Measurements from ENCODE around the gene BRSK2.

The BRSK2 gene

GRCh38 chr11:1454576-1454975 is 64.8 kb downstream of the BRSK2 start:
- Histone ChIP-seq H2AFZ (ENCODE audit: low read length) (no peak overlapping the region), H3K9ac (ENCODE audit: low read length) (no peak overlapping the region), H3K9me3 (replicated peaks; ENCODE audit: insufficient read depth, low read length) (no peaks in the 10 kb centered on the region), H4K20me1 (ENCODE audit: insufficient read depth, low read length) (no peaks in the 10 kb centered on the region), H3K4me2 (ENCODE audit: low read depth, low read length) (no peak overlapping the region), H3K4me1 (ENCODE audit: low read length) (no peaks in the 10 kb centered on the region), H3K4me3 (ENCODE audit: low read length) (no peak overlapping the region), H3K36me3 (replicated peaks; ENCODE audit: insufficient read depth, low read length) (no peaks in the 10 kb centered on the region), H3K79me2 (ENCODE audit: low read length) (no peaks in the 10 kb centered on the region), H3K9me2 (replicated peaks; ENCODE audit: insufficient read depth, low read length) (no peaks in the 10 kb centered on the region), H3K27ac (ENCODE audit: low read length) (no peak overlapping the region), H3F3A (ENCODE audit: insufficient read depth, low read length) (no peaks in the 10 kb centered on the region), H3K27me3 (replicated peaks; ENCODE audit: insufficient read depth, low read length) (peaks cover 41% of the 10 kb centered on the region)
- TF ChIP-seq EZH2 (optimal IDR thresholded peaks at IDR 0.05; ENCODE audit: low read depth, low read length) = no peak
- TF ChIP-seq CTCF (IDR thresholded peaks at IDR 0.05; ENCODE audit: low read length) = no peak
- no peak for TF ChIP-seq EZH2phosphoT487 (IDR thresholded peaks at IDR 0.05; ENCODE audit: low read length)
- DNase-seq = no peak

GRCh38 chr11:1455032-1455762 is 65.5 kb downstream of the BRSK2 start:
- H3K4me3 ChIP-seq (ENCODE audit: low read length) = no peak overlapping the region
- no peaks in the 10 kb centered on the region for H4K20me1 ChIP-seq (ENCODE audit: insufficient read depth, low read length)
- no peaks in the 10 kb centered on the region for H3K36me3 ChIP-seq (replicated peaks; ENCODE audit: insufficient read depth, low read length)
- TF ChIP-seq EZH2 (optimal IDR thresholded peaks at IDR 0.05; ENCODE audit: low read depth, low read length) (no peak), EZH2phosphoT487 (IDR thresholded peaks at IDR 0.05; ENCODE audit: low read length) (no peak), CTCF (IDR thresholded peaks at IDR 0.05; ENCODE audit: low read length) (no peak)
- H3K4me2 ChIP-seq (ENCODE audit: low read depth, low read length) = no peak overlapping the region
- no peaks in the 10 kb centered on the region for H3K4me1 ChIP-seq (ENCODE audit: low read length)
- no peak for DNase-seq
- H3F3A ChIP-seq (ENCODE audit: insufficient read depth, low read length) = no peaks in the 10 kb centered on the region
- H3K79me2 ChIP-seq (ENCODE audit: low read length) = no peaks in the 10 kb centered on the region
- H2AFZ ChIP-seq (ENCODE audit: low read length) = no peak overlapping the region
- no peaks in the 10 kb centered on the region for H3K9me2 ChIP-seq (replicated peaks; ENCODE audit: insufficient read depth, low read length)
- no peak overlapping the region for H3K9ac ChIP-seq (ENCODE audit: low read length)
- peaks cover 37% of the 10 kb centered on the region for H3K27me3 ChIP-seq (replicated peaks; ENCODE audit: insufficient read depth, low read length)
- H3K27ac ChIP-seq (ENCODE audit: low read length) = no peak overlapping the region
- no peaks in the 10 kb centered on the region for H3K9me3 ChIP-seq (replicated peaks; ENCODE audit: insufficient read depth, low read length)

- H3F3A ChIP-seq (ENCODE audit: insufficient read depth, low read length) = no peaks in the 10 kb centered on the region
- no peaks in the 10 kb centered on the region for H4K20me1 ChIP-seq (ENCODE audit: insufficient read depth, low read length)
- no peaks in the 10 kb centered on the region for H3K36me3 ChIP-seq (replicated peaks; ENCODE audit: insufficient read depth, low read length)
- no peaks in the 10 kb centered on the region for H3K9me2 ChIP-seq (replicated peaks; ENCODE audit: insufficient read depth, low read length)
- H3K4me2 ChIP-seq (ENCODE audit: low read depth, low read length) = no peak overlapping the region
- H3K9me3 ChIP-seq (replicated peaks; ENCODE audit: insufficient read depth, low read length) = no peaks in the 10 kb centered on the region
- DNase-seq = no peak
- no peak overlapping the region for H2AFZ ChIP-seq (ENCODE audit: low read length)
- H3K4me3 ChIP-seq (ENCODE audit: low read length) = no peak overlapping the region
- no peak overlapping the region for H3K9ac ChIP-seq (ENCODE audit: low read length)
- no peaks in the 10 kb centered on the region for H3K79me2 ChIP-seq (ENCODE audit: low read length)
- no peak overlapping the region for H3K27ac ChIP-seq (ENCODE audit: low read length)
- peaks cover 32% of the 10 kb centered on the region for H3K27me3 ChIP-seq (replicated peaks; ENCODE audit: insufficient read depth, low read length)
- TF ChIP-seq CTCF (IDR thresholded peaks at IDR 0.05; ENCODE audit: low read length) (no peak), EZH2phosphoT487 (IDR thresholded peaks at IDR 0.05; ENCODE audit: low read length) (no peak), EZH2 (optimal IDR thresholded peaks at IDR 0.05; ENCODE audit: low read depth, low read length) (no peak)
- H3K4me1 ChIP-seq (ENCODE audit: low read length) = no peaks in the 10 kb centered on the region
These were observed 66.0 kb downstream of the BRSK2 start for GRCh38 chr11:1455763-1456060.
